ENCODE results near the gene ZBTB20. TPM values are rescaled to one million over a fixed set of nuclear protein-coding genes. Genes with fewer than 3 reads are reported as not detected.

The ZBTB20 gene
- total RNA-seq, 2 experiments from 2014 or later: 8.1 TPM

- Mint-ChIP-seq H3K27me3 (ENCODE audit: low read depth) (no peaks in the 10 kb centered on the region), H3K9me3 (ENCODE audit: insufficient read depth) (no peaks in the 10 kb centered on the region), H3K27ac (no peak overlapping the region), H3K36me3 (ENCODE audit: low read depth) (no peaks in the 10 kb centered on the region), H3K4me3 (no peak overlapping the region), H3K4me1 (ENCODE audit: low read depth) (peaks cover 12% of the 10 kb centered on the region)
- no peak for DNase-seq
- ChIA-PET CTCF (no interaction called here), POLR2A (no interaction called here)
- ATAC-seq: no peak
These were observed 577.9 kb downstream of the ZBTB20 start for GRCh38 chr3:114569186-114569585.

GRCh38 chr3:114567771-114568170, 579.3 kb downstream of the ZBTB20 start:
- no peak for DNase-seq
- H3K27ac Mint-ChIP-seq: no peak overlapping the region
- peaks cover 12% of the 10 kb centered on the region for H3K4me1 Mint-ChIP-seq (ENCODE audit: low read depth)
- no peak for ATAC-seq
- H3K36me3 Mint-ChIP-seq (ENCODE audit: low read depth): no peaks in the 10 kb centered on the region
- CTCF ChIA-PET: interaction anchor here (1.1 kb wide), 1 partner anchor 277 kb away, joined by 3 read pairs; no protein-coding TSS in a partner anchor
- no peak overlapping the region for H3K4me3 Mint-ChIP-seq
- no peaks in the 10 kb centered on the region for H3K27me3 Mint-ChIP-seq (ENCODE audit: low read depth)
- H3K9me3 Mint-ChIP-seq (ENCODE audit: insufficient read depth): no peaks in the 10 kb centered on the region
- POLR2A ChIA-PET: interaction anchor here (0.7 kb wide), 1 partner anchor 179 kb away, joined by 3 read pairs; no protein-coding TSS in a partner anchor

- POLR2A ChIA-PET: no interaction called here
- no peak overlapping the region for H3K4me3 Mint-ChIP-seq
- H3K4me1 Mint-ChIP-seq (ENCODE audit: low read depth): peaks cover 12% of the 10 kb centered on the region
- ATAC-seq (no peak), DNase-seq (no peak)
- H3K27ac Mint-ChIP-seq: no peak overlapping the region
- no peaks in the 10 kb centered on the region for H3K9me3 Mint-ChIP-seq (ENCODE audit: insufficient read depth)
- no peaks in the 10 kb centered on the region for H3K27me3 Mint-ChIP-seq (ENCODE audit: low read depth)
- CTCF ChIA-PET: no interaction called here
- no peaks in the 10 kb centered on the region for H3K36me3 Mint-ChIP-seq (ENCODE audit: low read depth)
These were observed 580.3 kb downstream of the ZBTB20 start for GRCh38 chr3:114566767-114567166.

- ATAC-seq (no peak), DNase-seq (no peak)
- Mint-ChIP-seq H3K9me3 (ENCODE audit: insufficient read depth) (no peaks in the 10 kb centered on the region), H3K4me1 (ENCODE audit: low read depth) (peaks cover 12% of the 10 kb centered on the region), H3K4me3 (no peak overlapping the region), H3K27me3 (ENCODE audit: low read depth) (no peaks in the 10 kb centered on the region), H3K27ac (no peak overlapping the region), H3K36me3 (ENCODE audit: low read depth) (no peaks in the 10 kb centered on the region)
- ChIA-PET POLR2A (no interaction called here), CTCF (no interaction called here)
These were observed 580.8 kb downstream of the ZBTB20 start for GRCh38 chr3:114566162-114566755.

- peaks cover 12% of the 10 kb centered on the region for H3K4me1 Mint-ChIP-seq (ENCODE audit: low read depth)
- H3K9me3 Mint-ChIP-seq (ENCODE audit: insufficient read depth): no peaks in the 10 kb centered on the region
- no peak overlapping the region for H3K27ac Mint-ChIP-seq
- CTCF ChIA-PET: no interaction called here
- no peaks in the 10 kb centered on the region for H3K27me3 Mint-ChIP-seq (ENCODE audit: low read depth)
- ATAC-seq (no peak), DNase-seq (no peak)
- POLR2A ChIA-PET: no interaction called here
- no peak overlapping the region for H3K4me3 Mint-ChIP-seq
- H3K36me3 Mint-ChIP-seq (ENCODE audit: low read depth): no peaks in the 10 kb centered on the region
These were observed 581.9 kb downstream of the ZBTB20 start for GRCh38 chr3:114565216-114565615.

GRCh38 chr3:114563720-114564119, 583.4 kb downstream of the ZBTB20 start:
- ATAC-seq: no peak
- Mint-ChIP-seq H3K4me3 (no peak overlapping the region), H3K9me3 (ENCODE audit: insufficient read depth) (no peaks in the 10 kb centered on the region), H3K27ac (no peak overlapping the region), H3K36me3 (ENCODE audit: low read depth) (no peaks in the 10 kb centered on the region), H3K4me1 (ENCODE audit: low read depth) (peaks cover 12% of the 10 kb centered on the region), H3K27me3 (ENCODE audit: low read depth) (no peaks in the 10 kb centered on the region)
- ChIA-PET CTCF (no interaction called here), POLR2A (no interaction called here)
- no peak for DNase-seq

- Mint-ChIP-seq H3K27ac (no peak overlapping the region), H3K4me1 (ENCODE audit: low read depth) (peaks cover 12% of the 10 kb centered on the region), H3K9me3 (ENCODE audit: insufficient read depth) (no peaks in the 10 kb centered on the region), H3K36me3 (ENCODE audit: low read depth) (no peaks in the 10 kb centered on the region), H3K4me3 (no peak overlapping the region), H3K27me3 (ENCODE audit: low read depth) (no peaks in the 10 kb centered on the region)
- CTCF ChIA-PET: interaction anchor here (1.2 to 1.3 kb wide), 2 partner anchors 10 to 144 kb away, joined by 3 to 5 read pairs; no protein-coding TSS in a partner anchor
- POLR2A ChIA-PET: no interaction called here
- no peak for ATAC-seq
- no peak for DNase-seq
These were observed 584.5 kb downstream of the ZBTB20 start for GRCh38 chr3:114562557-114562956.

- no peaks in the 10 kb centered on the region for H3K36me3 Mint-ChIP-seq (ENCODE audit: low read depth)
- H3K9me3 Mint-ChIP-seq (ENCODE audit: insufficient read depth): no peaks in the 10 kb centered on the region
- H3K4me1 Mint-ChIP-seq (ENCODE audit: low read depth): no peaks in the 10 kb centered on the region
- CTCF ChIA-PET: no interaction called here
- H3K4me3 Mint-ChIP-seq: no peak overlapping the region
- no peak overlapping the region for H3K27ac Mint-ChIP-seq
- no peak for DNase-seq
- H3K27me3 Mint-ChIP-seq (ENCODE audit: low read depth): no peaks in the 10 kb centered on the region
- POLR2A ChIA-PET: no interaction called here
- ATAC-seq: no peak
These were observed 588.8 kb downstream of the ZBTB20 start for GRCh38 chr3:114558271-114558670.

- no peak overlapping the region for H3K4me3 Mint-ChIP-seq
- DNase-seq: no peak
These were observed 589.3 kb downstream of the ZBTB20 start for GRCh38 chr3:114557791-114558190.

GRCh38 chr3:114556657-114557213, 590.4 kb downstream of the ZBTB20 start:
- Mint-ChIP-seq H3K9me3 (ENCODE audit: insufficient read depth) (no peaks in the 10 kb centered on the region), H3K36me3 (ENCODE audit: low read depth) (no peaks in the 10 kb centered on the region), H3K4me1 (ENCODE audit: low read depth) (no peaks in the 10 kb centered on the region), H3K27ac (no peak overlapping the region), H3K27me3 (ENCODE audit: low read depth) (no peaks in the 10 kb centered on the region), H3K4me3 (no peak overlapping the region)
- CTCF ChIA-PET: no interaction called here
- no peak for ATAC-seq
- POLR2A ChIA-PET: no interaction called here
- no peak for DNase-seq

More at GRCh38 chr3:114557791-114558190, 589.3 kb downstream of the ZBTB20 start:
- Mint-ChIP-seq H3K27ac (no peak overlapping the region), H3K9me3 (ENCODE audit: insufficient read depth) (no peaks in the 10 kb centered on the region), H3K27me3 (ENCODE audit: low read depth) (no peaks in the 10 kb centered on the region), H3K36me3 (ENCODE audit: low read depth) (no peaks in the 10 kb centered on the region), H3K4me1 (ENCODE audit: low read depth) (no peaks in the 10 kb centered on the region)
- ChIA-PET CTCF (no interaction called here), POLR2A (no interaction called here)
- ATAC-seq: no peak

- H3K36me3 Mint-ChIP-seq (ENCODE audit: low read depth): no peaks in the 10 kb centered on the region
These were observed 592.4 kb downstream of the ZBTB20 start for GRCh38 chr3:114554731-114555130.

GRCh38 chr3:114553949-114554593, 593.0 kb downstream of the ZBTB20 start:
- H3K27me3 Mint-ChIP-seq (ENCODE audit: low read depth): no peaks in the 10 kb centered on the region
- no peak for DNase-seq
- ChIA-PET POLR2A (no interaction called here), CTCF (no interaction called here)
- no peaks in the 10 kb centered on the region for H3K36me3 Mint-ChIP-seq (ENCODE audit: low read depth)
- no peak overlapping the region for H3K4me3 Mint-ChIP-seq
- no peaks in the 10 kb centered on the region for H3K4me1 Mint-ChIP-seq (ENCODE audit: low read depth)
- ATAC-seq: no peak
- no peak overlapping the region for H3K27ac Mint-ChIP-seq
- H3K9me3 Mint-ChIP-seq (ENCODE audit: insufficient read depth): no peaks in the 10 kb centered on the region

More at GRCh38 chr3:114554731-114555130, 592.4 kb downstream of the ZBTB20 start:
- POLR2A ChIA-PET: no interaction called here
- Mint-ChIP-seq H3K4me3 (no peak overlapping the region), H3K27ac (no peak overlapping the region), H3K27me3 (ENCODE audit: low read depth) (no peaks in the 10 kb centered on the region), H3K4me1 (ENCODE audit: low read depth) (no peaks in the 10 kb centered on the region), H3K9me3 (ENCODE audit: insufficient read depth) (no peaks in the 10 kb centered on the region)
- CTCF ChIA-PET: no interaction called here
- DNase-seq: no peak
- ATAC-seq: no peak

GRCh38 chr3:114552527-114552812, 594.6 kb downstream of the ZBTB20 start:
- ATAC-seq: no peak
- Mint-ChIP-seq H3K27me3 (ENCODE audit: low read depth) (no peaks in the 10 kb centered on the region), H3K4me3 (no peak overlapping the region), H3K36me3 (ENCODE audit: low read depth) (no peaks in the 10 kb centered on the region), H3K27ac (no peak overlapping the region), H3K4me1 (ENCODE audit: low read depth) (no peaks in the 10 kb centered on the region), H3K9me3 (ENCODE audit: insufficient read depth) (no peaks in the 10 kb centered on the region)
- no peak for DNase-seq
- POLR2A ChIA-PET: no interaction called here
- CTCF ChIA-PET: no interaction called here
